CD4-positive, alpha-beta memory T cell (primary cell): ENCODE results near the gene LDB3. TPM values are rescaled to one million over a fixed set of nuclear protein-coding genes. Genes with fewer than 3 reads are reported as not detected.
A peak's percentile ranks its signal among the peaks of the same experiment; 100 is the strongest.

Experiments
- CTCF ChIA-PET: fragments of 350-600 bp; sonication (Branson Sonifier 250); formaldehyde crosslinking; loops from one replicate; lab custom pipeline; 2021; ENCODE audit warnings: inconsistent platforms; ENCODE audit not compliant: partially characterized antibody; lab: Charles Lee
- POLR2A ChIA-PET: fragments of 350-600 bp; sonication (Branson Sonifier 250); formaldehyde crosslinking; loops from one replicate; lab custom pipeline; 2021; ENCODE audit not compliant: partially characterized antibody; lab: Charles Lee
- DNase-seq, 5 donors: peaks; one replicate each; pipeline versions ENCODE4 v3.0.0 to v3.0.0-alpha.2; 2020 to 2022; ENCODE audit warnings: mixed read lengths in 1 of 5
- H3K27ac ChIP-seq: one replicate; pipeline ENCODE4 v1.7.0; 2013; ENCODE audit warnings: low read depth, low read length
- H3K27me3 ChIP-seq: 2 replicates; pipeline ENCODE4 v1.7.0; 2013; ENCODE audit warnings: mild to moderate bottlenecking, low read length, moderate library complexity; ENCODE audit not compliant: insufficient read depth
- H3K36me3 ChIP-seq: 2 replicates; pipeline ENCODE4 v1.7.0; 2013; ENCODE audit warnings: mild to moderate bottlenecking, low read length, moderate library complexity; ENCODE audit not compliant: insufficient read depth
- H3K4me1 ChIP-seq: 2 replicates; pipeline ENCODE4 v1.7.0; 2013; ENCODE audit warnings: mild to moderate bottlenecking, low read length, moderate library complexity; ENCODE audit not compliant: insufficient read depth
- H3K4me3 ChIP-seq, 2 donors: one replicate each; pipeline ENCODE4 v1.7.0; 2013; ENCODE audit warnings: low read length in 2 of 2, mild to moderate bottlenecking in 1 of 2
- H3K9me3 ChIP-seq, 2 donors: one replicate each; pipeline ENCODE4 v1.7.0; 2013; ENCODE audit warnings: low read length in 2 of 2, control low read depth in 1 of 2; ENCODE audit not compliant: control insufficient read depth in 1 of 2
- H3K27ac Mint-ChIP-seq, 7 donors: one replicate each; pipeline ENCODE4 v1.8.0; 2020 to 2021; ENCODE audit warnings: mixed read lengths in 7 of 7, mild to moderate bottlenecking in 6 of 7, inconsistent platforms in 3 of 7, moderate library complexity in 3 of 7
- H3K27me3 Mint-ChIP-seq, 2 donors: one replicate each; pipeline ENCODE4 v1.8.0; 2020 to 2021; ENCODE audit warnings: mixed read lengths in 2 of 2
- H3K36me3 Mint-ChIP-seq, 2 donors: one replicate each; pipeline ENCODE4 v1.8.0; 2020 to 2021; ENCODE audit warnings: mixed read lengths in 2 of 2, inconsistent platforms in 1 of 2, mild to moderate bottlenecking in 1 of 2
- H3K4me1 Mint-ChIP-seq, 4 donors: one replicate each; pipeline ENCODE4 v1.8.0; 2020 to 2021; ENCODE audit warnings: mixed read lengths in 4 of 4, mild to moderate bottlenecking in 1 of 4
- H3K4me3 Mint-ChIP-seq, 8 donors: one replicate each; pipeline ENCODE4 v1.8.0; 2020 to 2021; ENCODE audit warnings: mixed read lengths in 8 of 8, mild to moderate bottlenecking in 7 of 8, moderate library complexity in 6 of 8, inconsistent platforms in 3 of 8
- H3K9me3 Mint-ChIP-seq, 8 donors: one replicate each; pipeline ENCODE4 v1.8.0; 2020 to 2021; ENCODE audit warnings: mixed read lengths in 8 of 8, mild to moderate bottlenecking in 5 of 8, inconsistent platforms in 3 of 8, moderate library complexity in 1 of 8
- intact Hi-C: fragments of 100-400 bp; cut with micrococcal nuclease; formaldehyde crosslinking; loops from one replicate; pipeline ENCODE4 v1.15.1; 2023
- polyA plus RNA-seq, 2 donors: library from polyadenylated mRNA; unstranded; fragments of 300-500 nt; fragmentation: Illumina TruSeq; gene quantifications; one replicate each; pipeline ENCODE4 v1.2.3, GENCODE V29; 2021
- total RNA-seq, 2 experiments: library from RNA; stranded (reverse); gene quantifications; one replicate each; pipeline ENCODE4 v1.2.3, GENCODE V29; 2021

Gene LDB3
- total and polyA plus RNA-seq, 4 experiments from 2014 or later: 0.08 TPM; not detected in 3

DNA sequence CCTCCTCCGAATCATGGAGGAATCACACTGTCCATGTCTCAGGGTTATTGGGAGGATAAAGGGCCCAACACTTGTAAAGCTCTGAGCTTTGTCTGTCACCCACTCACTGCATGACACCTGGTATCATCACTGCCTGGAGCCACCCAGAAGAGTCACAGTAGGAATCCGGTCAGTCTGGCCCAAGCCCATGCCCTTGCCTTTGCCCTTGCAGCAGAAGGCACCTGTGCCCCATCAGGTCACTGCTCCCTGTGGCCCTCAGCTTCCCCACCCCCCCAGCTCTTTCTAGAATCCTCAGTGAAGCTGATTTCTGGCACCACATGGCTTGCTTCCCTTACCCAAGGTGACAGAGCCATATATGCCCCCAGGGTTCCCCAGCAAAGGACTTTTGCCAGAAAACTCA, 14.4 kb downstream of the LDB3 start:
- intact Hi-C loops: no loop called here
- POLR2A ChIA-PET: no interaction called here

DNA sequence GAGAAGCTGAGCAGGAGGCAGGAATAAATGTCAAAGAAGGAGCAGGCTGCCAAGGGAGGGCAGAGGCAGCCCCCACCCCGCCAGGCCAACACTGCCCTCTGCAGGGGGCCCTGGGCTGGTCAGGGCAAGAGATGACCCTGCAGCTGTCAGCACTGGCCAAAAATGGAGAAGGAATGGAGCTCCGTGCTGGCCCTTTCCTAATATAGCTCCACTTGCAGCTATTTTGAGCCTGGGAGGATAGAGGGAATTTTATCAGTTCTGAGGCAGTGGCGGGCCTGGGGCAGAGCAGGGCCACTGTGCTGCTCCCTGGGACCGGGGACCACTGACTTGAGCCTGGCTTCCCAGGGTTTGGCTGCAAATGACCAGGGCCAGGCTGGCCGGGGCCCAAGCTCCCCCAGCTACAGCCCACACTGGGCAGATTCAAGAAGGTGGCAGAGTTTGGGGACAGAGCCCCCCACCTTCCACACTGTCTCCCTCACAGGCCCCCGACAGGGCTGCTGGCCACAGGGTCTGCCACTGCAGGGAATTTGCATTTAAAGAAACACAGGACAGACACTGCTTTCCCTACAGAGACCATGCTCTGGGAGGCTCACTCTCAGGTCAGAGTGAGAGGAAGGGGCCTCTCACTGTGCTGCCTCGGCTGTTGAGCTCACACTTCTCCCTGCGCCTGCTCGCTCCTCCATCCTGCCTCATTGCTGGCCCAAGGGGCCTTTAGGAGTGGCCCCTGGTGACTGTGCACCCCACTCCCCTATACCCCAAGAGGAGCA, 16.2 kb downstream of the LDB3 start:
- no peaks in the 10 kb centered on the region for H3K9me3 ChIP-seq
- Mint-ChIP-seq H3K27ac (no peak overlapping the region), H3K4me3 (no peak overlapping the region), H3K9me3 (no peaks in the 10 kb centered on the region), H3K27me3 (peaks cover 3 to 9% of the 10 kb centered on the region in 2 donors), H3K4me1 (peaks cover 0 to 9% (median 5%) of the 10 kb centered on the region in 4 donors), H3K36me3 (no peaks in the 10 kb centered on the region)
- no peaks in the 10 kb centered on the region for H3K36me3 ChIP-seq
- CTCF ChIA-PET: interaction anchor here (2.1 kb wide), 1 partner anchor 10 kb away, joined by 7 read pairs; no protein-coding TSS in a partner anchor
- H3K4me1 ChIP-seq: no peaks in the 10 kb centered on the region
- POLR2A ChIA-PET: no interaction called here
- H3K27me3 ChIP-seq: no peaks in the 10 kb centered on the region
- peak in 1 of 5 donors; percentile 11 for DNase-seq
- no peak overlapping the region for H3K4me3 ChIP-seq
- intact Hi-C loops: no loop called here
- no peak overlapping the region for H3K27ac ChIP-seq

More for the DNA sequence above, 14.4 kb downstream of the LDB3 start:
- Mint-ChIP-seq H3K27me3 (peaks cover 3 to 11% of the 10 kb centered on the region in 2 donors), H3K27ac (no peak overlapping the region), H3K36me3 (no peaks in the 10 kb centered on the region), H3K4me1 (peaks cover 0 to 2% (median 0%) of the 10 kb centered on the region in 4 donors), H3K9me3 (no peaks in the 10 kb centered on the region), H3K4me3 (no peak overlapping the region)
- no peaks in the 10 kb centered on the region for H3K4me1 ChIP-seq
- CTCF ChIA-PET: interaction anchor here (0.9 to 1.1 kb wide), 2 partner anchors 11 to 283 kb away, joined by 3 read pairs; no protein-coding TSS in a partner anchor
- no peaks in the 10 kb centered on the region for H3K36me3 ChIP-seq
- peak in 1 of 5 donors; percentile 10 for DNase-seq
- H3K4me3 ChIP-seq: no peak overlapping the region
- H3K9me3 ChIP-seq: no peaks in the 10 kb centered on the region
- no peak overlapping the region for H3K27ac ChIP-seq
- no peaks in the 10 kb centered on the region for H3K27me3 ChIP-seq

GRCh38 chr10:86685416-86685815, 17.1 kb downstream of the LDB3 start:
- Mint-ChIP-seq H3K9me3 (no peaks in the 10 kb centered on the region), H3K4me1 (peaks cover 0 to 9% (median 5%) of the 10 kb centered on the region in 4 donors), H3K4me3 (no peak overlapping the region), H3K27me3 (peaks cover 3 to 9% of the 10 kb centered on the region in 2 donors), H3K36me3 (no peaks in the 10 kb centered on the region), H3K27ac (no peak overlapping the region)
- H3K27ac ChIP-seq: no peak overlapping the region
- POLR2A ChIA-PET: no interaction called here
- intact Hi-C loops: no loop called here
- no peaks in the 10 kb centered on the region for H3K9me3 ChIP-seq
- CTCF ChIA-PET: interaction anchor here (2.1 kb wide), 1 partner anchor 9 kb away, joined by 7 read pairs; no protein-coding TSS in a partner anchor
- no peaks in the 10 kb centered on the region for H3K36me3 ChIP-seq
- no peaks in the 10 kb centered on the region for H3K4me1 ChIP-seq
- no peak for DNase-seq
- H3K27me3 ChIP-seq: no peaks in the 10 kb centered on the region
- H3K4me3 ChIP-seq: no peak overlapping the region

DNA sequence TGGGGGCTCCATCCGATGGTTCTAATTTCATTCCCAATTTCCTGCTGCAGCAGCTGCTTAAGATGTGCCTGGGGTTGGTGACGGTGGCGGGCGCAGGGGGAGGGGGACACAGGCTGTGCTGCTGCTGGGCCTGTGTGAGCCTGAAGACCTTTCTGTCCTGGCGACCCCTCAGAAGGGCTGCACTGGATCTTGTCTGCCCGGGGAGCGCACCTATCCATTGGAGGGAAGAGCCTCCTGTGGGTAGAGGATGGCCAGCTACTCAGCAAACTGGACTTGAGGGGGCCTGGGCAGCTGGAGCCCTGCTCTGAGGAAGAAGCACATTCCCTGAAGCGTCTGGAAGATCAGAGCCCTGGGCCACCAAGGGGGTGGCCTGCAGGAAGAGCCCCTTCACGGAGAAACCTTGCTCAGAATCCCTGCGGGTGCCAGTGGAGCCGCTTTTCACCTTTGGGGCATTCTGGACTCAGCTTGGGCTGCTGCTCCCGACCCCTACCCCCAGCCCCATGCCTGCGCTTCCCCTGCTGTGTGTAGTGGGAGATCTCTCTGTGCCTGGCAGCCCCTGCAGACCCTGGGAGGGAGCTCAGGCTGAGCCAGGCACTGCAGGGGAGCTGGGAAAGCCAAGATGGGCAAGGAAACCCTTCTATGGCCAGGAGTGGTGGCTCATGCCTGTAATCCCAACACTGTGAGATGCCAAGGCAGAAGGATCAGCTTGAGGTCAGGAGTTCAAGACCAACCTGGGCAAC, 17.8 kb downstream of the LDB3 start:
- no peak overlapping the region for H3K4me3 Mint-ChIP-seq
- ChIA-PET POLR2A (no interaction called here), CTCF (interaction anchor here (1.0 to 2.1 kb wide), 3 partner anchors 8 to 214 kb away, joined by 3 to 14 read pairs (median 7); no protein-coding TSS in a partner anchor)
- intact Hi-C loops: no loop called here
- no peaks in the 10 kb centered on the region for H3K36me3 ChIP-seq
- no peaks in the 10 kb centered on the region for H3K9me3 Mint-ChIP-seq
- no peak overlapping the region for H3K27ac Mint-ChIP-seq
- H3K9me3 ChIP-seq: no peaks in the 10 kb centered on the region
- H3K27ac ChIP-seq: no peak overlapping the region
- no peak overlapping the region for H3K4me3 ChIP-seq
- H3K36me3 Mint-ChIP-seq: no peaks in the 10 kb centered on the region
- H3K27me3 ChIP-seq: no peaks in the 10 kb centered on the region
- DNase-seq: peak in 1 of 5 donors; percentile 13
- H3K27me3 Mint-ChIP-seq: peaks cover 3 to 9% of the 10 kb centered on the region in 2 donors
- peaks cover 0 to 9% (median 5%) of the 10 kb centered on the region in 4 donors for H3K4me1 Mint-ChIP-seq
- H3K4me1 ChIP-seq: no peaks in the 10 kb centered on the region

GRCh38 chr10:86686972-86687371, 18.7 kb downstream of the LDB3 start:
- H3K27me3 ChIP-seq: no peaks in the 10 kb centered on the region
- POLR2A ChIA-PET: no interaction called here
- CTCF ChIA-PET: interaction anchor here (0.9 to 2.1 kb wide), 2 partner anchors 142 to 213 kb away, joined by 3 to 14 read pairs; no protein-coding TSS in a partner anchor
- intact Hi-C loops: no loop called here
- Mint-ChIP-seq H3K9me3 (no peaks in the 10 kb centered on the region), H3K4me3 (no peak overlapping the region), H3K4me1 (peaks cover 0 to 9% (median 5%) of the 10 kb centered on the region in 4 donors), H3K36me3 (no peaks in the 10 kb centered on the region), H3K27ac (no peak overlapping the region), H3K27me3 (peaks cover 3 to 9% of the 10 kb centered on the region in 2 donors)
- no peaks in the 10 kb centered on the region for H3K4me1 ChIP-seq
- no peak overlapping the region for H3K27ac ChIP-seq
- H3K4me3 ChIP-seq: no peak overlapping the region
- DNase-seq: no peak
- no peaks in the 10 kb centered on the region for H3K36me3 ChIP-seq
- no peaks in the 10 kb centered on the region for H3K9me3 ChIP-seq

DNA sequence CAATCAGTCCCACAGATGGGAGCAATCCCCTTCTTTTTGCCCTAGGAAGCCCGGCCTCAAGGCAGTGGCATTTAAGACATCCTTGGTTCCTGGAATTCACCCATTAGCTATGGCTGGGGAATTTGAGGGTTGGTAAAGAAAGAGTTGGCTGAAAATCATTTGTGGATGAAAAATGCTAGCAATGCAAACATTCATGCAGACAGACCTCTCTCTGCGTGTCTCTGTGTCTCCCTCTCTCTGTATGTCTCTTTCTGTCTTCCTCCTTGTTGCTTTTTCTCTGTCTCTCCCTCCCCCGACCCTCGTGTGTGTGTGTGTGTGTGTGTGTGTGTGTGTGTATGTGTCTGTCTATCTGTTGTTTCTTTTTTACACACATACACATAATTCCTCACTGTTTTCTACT, 19.4 kb downstream of the LDB3 start:
- Mint-ChIP-seq H3K4me3 (no peak overlapping the region), H3K4me1 (peaks cover 0 to 9% (median 5%) of the 10 kb centered on the region in 4 donors), H3K27me3 (peaks cover 3 to 6% of the 10 kb centered on the region in 2 donors), H3K27ac (peak overlapping the region in 1 of 7 donors; percentile 42), H3K36me3 (no peaks in the 10 kb centered on the region), H3K9me3 (no peaks in the 10 kb centered on the region)
- Histone ChIP-seq H3K36me3 (no peaks in the 10 kb centered on the region), H3K4me3 (no peak overlapping the region), H3K27ac (no peak overlapping the region), H3K4me1 (no peaks in the 10 kb centered on the region), H3K27me3 (no peaks in the 10 kb centered on the region), H3K9me3 (no peaks in the 10 kb centered on the region)
- intact Hi-C loops: loop anchor here (1.0 kb wide), 3 partner anchors 24 to 252 kb away; no protein-coding TSS in a partner anchor
- DNase-seq: no peak
- ChIA-PET CTCF (interaction anchor here (0.6 to 3.4 kb wide), 6 partner anchors 17 to 1563 kb away, joined by 3 to 22 read pairs (median 3); no protein-coding TSS in a partner anchor), POLR2A (no interaction called here)
